C4-2B (cell line): ENCODE data around the gene MRPS10.

Source experiments
- CTCF ChIP-seq: fragments of 450-650 bp; conservative IDR thresholded peaks from 2 replicates; pipeline ENCODE4 v1.5.1; 2017; ENCODE audit warnings: mild to moderate bottlenecking
- ZFX ChIP-seq: fragments of 450-650 bp; IDR thresholded peaks from 2 replicates; pipeline ENCODE4 v1.6.1; 2017

DNA sequence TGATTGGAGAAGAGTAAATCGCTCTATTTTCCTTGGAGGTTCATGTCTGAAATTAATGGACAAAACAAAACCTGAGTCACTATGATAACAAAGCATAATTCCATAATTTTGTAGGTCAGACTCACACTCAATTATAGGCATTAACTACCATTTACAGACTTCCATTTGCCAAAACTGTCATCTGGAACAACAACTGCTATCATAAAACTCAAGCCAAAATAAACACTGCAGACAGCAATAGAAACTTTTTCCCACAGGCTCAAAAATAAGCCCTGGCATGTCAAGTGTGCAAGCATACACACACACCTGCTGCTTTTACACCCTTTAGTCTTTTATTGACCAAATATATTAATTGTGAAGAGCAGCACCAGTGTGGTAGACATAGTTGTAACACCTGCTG lies 7.1 kb downstream of the MRPS10 start:
- no peak for TF ChIP-seq CTCF
- TF ChIP-seq ZFX = no peak
